Endothelial cell (in vitro differentiated cells): ENCODE measurements around the gene CHST11. TPM values are rescaled to one million over a fixed set of nuclear protein-coding genes. Genes with fewer than 3 reads are reported as not detected.

Experiments used
- DNase-seq: peaks from one replicate; pipeline ENCODE4 v3.0.0; 2021; ENCODE audit warnings: low spot score
- H3K27ac Mint-ChIP-seq: one replicate; pipeline ENCODE4 v1.8.0; 2021; ENCODE audit warnings: mixed read lengths, inconsistent platforms; ENCODE audit not compliant: unreplicated experiment
- H3K27me3 Mint-ChIP-seq: one replicate; pipeline ENCODE4 v1.8.0; 2021; ENCODE audit warnings: mild to moderate bottlenecking, moderate library complexity, mixed read lengths, inconsistent platforms; ENCODE audit not compliant: unreplicated experiment
- H3K36me3 Mint-ChIP-seq: one replicate; pipeline ENCODE4 v1.8.0; 2021; ENCODE audit warnings: mild to moderate bottlenecking, low read depth, mixed read lengths, inconsistent platforms; ENCODE audit not compliant: unreplicated experiment
- H3K4me1 Mint-ChIP-seq: one replicate; pipeline ENCODE4 v1.8.0; 2021; ENCODE audit warnings: mild to moderate bottlenecking, mixed read lengths, inconsistent platforms; ENCODE audit not compliant: unreplicated experiment
- H3K4me3 Mint-ChIP-seq: one replicate; pipeline ENCODE4 v1.8.0; 2021; ENCODE audit warnings: mild to moderate bottlenecking, mixed read lengths, inconsistent platforms; ENCODE audit not compliant: unreplicated experiment
- H3K9me3 Mint-ChIP-seq: one replicate; pipeline ENCODE4 v1.8.0; 2021; ENCODE audit warnings: mixed read lengths, inconsistent platforms; ENCODE audit not compliant: unreplicated experiment
- total RNA-seq: library from RNA; stranded (reverse); fragmentation: NEBNext Ultra II Directional; extraction: Animal tissue kit (Norgen Biotek cat#: 25700); gene quantifications from one replicate; pipeline ENCODE4 v1.2.1, GENCODE V29; 2021; ENCODE audit not compliant: unreplicated experiment
- TF ChIP-seq, protein P1 (sequence below): fragments of 200-600 bp; sonication (generic); IDR thresholded peaks from one replicate; pipeline ENCODE4 v1.5.0; 2021; ENCODE audit warnings: antibody characterized with exemption; ENCODE audit not compliant: unreplicated experiment

The CHST11 gene
- total RNA-seq, 1 donor from 2014 or later, result 11.8 TPM

DNA sequence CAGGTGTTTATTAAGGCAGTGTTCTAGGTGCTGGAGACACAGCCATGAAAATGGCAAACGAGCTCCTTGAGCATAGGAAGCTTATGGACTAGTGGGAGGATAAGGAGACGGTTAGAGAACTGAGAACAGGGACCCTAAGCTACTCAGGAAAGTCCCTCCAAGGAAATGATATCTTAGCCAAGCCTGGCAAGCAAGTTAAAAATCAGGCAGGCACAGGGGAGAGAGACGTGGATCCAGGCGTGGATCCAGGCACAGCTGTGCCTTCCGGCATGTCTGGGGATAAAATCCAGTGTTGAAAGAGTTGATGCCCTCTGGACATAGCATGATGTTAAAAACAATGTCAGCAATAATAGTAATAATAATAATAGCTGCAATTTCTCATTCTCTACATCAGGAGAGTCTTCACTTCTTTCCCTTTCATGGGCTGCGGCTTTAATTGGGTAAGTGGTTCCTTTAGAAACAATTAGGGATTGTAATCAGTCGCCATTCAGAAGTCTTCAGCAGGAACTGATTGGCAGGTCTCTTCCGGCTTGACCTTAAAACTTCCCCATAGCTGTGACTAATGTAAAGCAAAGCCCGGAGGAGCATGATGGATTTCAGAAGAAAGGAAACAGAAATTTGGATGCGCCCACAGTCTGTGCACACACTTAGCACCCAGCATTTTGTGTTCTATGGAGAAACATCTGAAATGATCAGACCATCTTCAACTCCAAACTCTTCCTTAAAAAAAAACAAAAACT, 271.1 kb downstream of the CHST11 start:
- Mint-ChIP-seq H3K9me3 (no peaks in the 10 kb centered on the region), H3K36me3 (no peaks in the 10 kb centered on the region), H3K27me3 (peaks cover 12% of the 10 kb centered on the region), H3K4me1 (peaks cover 15% of the 10 kb centered on the region), H3K4me3 (no peak overlapping the region), H3K27ac (no peak overlapping the region)
- DNase-seq, result no peak
- TF ChIP-seq, protein P1, sequence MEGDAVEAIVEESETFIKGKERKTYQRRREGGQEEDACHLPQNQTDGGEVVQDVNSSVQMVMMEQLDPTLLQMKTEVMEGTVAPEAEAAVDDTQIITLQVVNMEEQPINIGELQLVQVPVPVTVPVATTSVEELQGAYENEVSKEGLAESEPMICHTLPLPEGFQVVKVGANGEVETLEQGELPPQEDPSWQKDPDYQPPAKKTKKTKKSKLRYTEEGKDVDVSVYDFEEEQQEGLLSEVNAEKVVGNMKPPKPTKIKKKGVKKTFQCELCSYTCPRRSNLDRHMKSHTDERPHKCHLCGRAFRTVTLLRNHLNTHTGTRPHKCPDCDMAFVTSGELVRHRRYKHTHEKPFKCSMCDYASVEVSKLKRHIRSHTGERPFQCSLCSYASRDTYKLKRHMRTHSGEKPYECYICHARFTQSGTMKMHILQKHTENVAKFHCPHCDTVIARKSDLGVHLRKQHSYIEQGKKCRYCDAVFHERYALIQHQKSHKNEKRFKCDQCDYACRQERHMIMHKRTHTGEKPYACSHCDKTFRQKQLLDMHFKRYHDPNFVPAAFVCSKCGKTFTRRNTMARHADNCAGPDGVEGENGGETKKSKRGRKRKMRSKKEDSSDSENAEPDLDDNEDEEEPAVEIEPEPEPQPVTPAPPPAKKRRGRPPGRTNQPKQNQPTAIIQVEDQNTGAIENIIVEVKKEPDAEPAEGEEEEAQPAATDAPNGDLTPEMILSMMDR, result no peak

DNA sequence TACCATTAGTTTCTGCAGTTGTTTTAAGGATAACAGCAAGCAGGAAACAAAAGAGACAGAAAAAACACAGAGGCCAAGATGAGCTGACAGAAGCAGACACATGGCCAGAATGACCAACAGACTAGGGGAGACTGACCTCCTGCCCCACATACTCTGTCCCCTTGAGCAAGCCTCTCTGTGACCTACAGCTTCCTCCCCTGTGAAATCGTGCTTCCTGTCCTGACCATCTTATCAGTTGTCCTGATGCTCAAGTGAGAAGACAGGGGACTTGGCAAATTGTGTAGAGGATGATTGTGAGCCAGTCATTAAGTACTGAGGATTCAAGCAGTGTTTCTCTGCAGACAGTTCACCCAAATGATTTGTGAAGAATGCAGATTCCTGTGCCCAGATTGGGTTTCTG, 272.3 kb downstream of the CHST11 start:
- no peak overlapping the region for H3K27ac Mint-ChIP-seq
- peaks cover 13% of the 10 kb centered on the region for H3K4me1 Mint-ChIP-seq

GRCh38 chr12:104729610-104730446, 273.1 kb downstream of the CHST11 start:
- no peak overlapping the region for H3K27ac Mint-ChIP-seq
- H3K4me3 Mint-ChIP-seq, result no peak overlapping the region
- peaks cover 11% of the 10 kb centered on the region for H3K27me3 Mint-ChIP-seq
- H3K9me3 Mint-ChIP-seq, result no peaks in the 10 kb centered on the region
- H3K4me1 Mint-ChIP-seq, result peaks cover 13% of the 10 kb centered on the region
- H3K36me3 Mint-ChIP-seq, result no peaks in the 10 kb centered on the region
- DNase-seq, result no peak
- TF ChIP-seq, protein P1, result no peak

More for the DNA sequence above, 272.3 kb downstream of the CHST11 start:
- H3K9me3 Mint-ChIP-seq, result no peaks in the 10 kb centered on the region
- TF ChIP-seq, protein P1, result no peak
- peaks cover 12% of the 10 kb centered on the region for H3K27me3 Mint-ChIP-seq
- no peak overlapping the region for H3K4me3 Mint-ChIP-seq
- H3K36me3 Mint-ChIP-seq, result no peaks in the 10 kb centered on the region
- DNase-seq, result no peak

GRCh38 chr12:104730763-104731162, 274.0 kb downstream of the CHST11 start:
- peaks cover 16% of the 10 kb centered on the region for H3K4me1 Mint-ChIP-seq
- no peaks in the 10 kb centered on the region for H3K9me3 Mint-ChIP-seq
- no peak overlapping the region for H3K4me3 Mint-ChIP-seq
- peaks cover 9% of the 10 kb centered on the region for H3K27me3 Mint-ChIP-seq
- TF ChIP-seq, protein P1, result no peak
- no peak overlapping the region for H3K27ac Mint-ChIP-seq
- no peaks in the 10 kb centered on the region for H3K36me3 Mint-ChIP-seq
- no peak for DNase-seq
